DOHH2 (cell line): Measurements from ENCODE around the gene ABCA3.

Source experiments
- EZH2phosphoT487 ChIP-seq: fragments of 200-600 bp; sonication (generic); IDR thresholded peaks from 2 replicates; pipeline ENCODE4 v1.6.1; 2017; ENCODE audit warnings: borderline replicate concordance, mild to moderate bottlenecking, antibody characterized with exemption, low read length, moderate library complexity, mixed read lengths
- TF ChIP-seq, protein P1 (sequence below): fragments of 200-600 bp; sonication (generic); IDR thresholded peaks from one replicate; pipeline ENCODE4 v1.5.1; 2014; ENCODE audit warnings: antibody characterized with exemption, mild to moderate bottlenecking, low read depth, low read length; ENCODE audit not compliant: poor library complexity, severe bottlenecking

DNA sequence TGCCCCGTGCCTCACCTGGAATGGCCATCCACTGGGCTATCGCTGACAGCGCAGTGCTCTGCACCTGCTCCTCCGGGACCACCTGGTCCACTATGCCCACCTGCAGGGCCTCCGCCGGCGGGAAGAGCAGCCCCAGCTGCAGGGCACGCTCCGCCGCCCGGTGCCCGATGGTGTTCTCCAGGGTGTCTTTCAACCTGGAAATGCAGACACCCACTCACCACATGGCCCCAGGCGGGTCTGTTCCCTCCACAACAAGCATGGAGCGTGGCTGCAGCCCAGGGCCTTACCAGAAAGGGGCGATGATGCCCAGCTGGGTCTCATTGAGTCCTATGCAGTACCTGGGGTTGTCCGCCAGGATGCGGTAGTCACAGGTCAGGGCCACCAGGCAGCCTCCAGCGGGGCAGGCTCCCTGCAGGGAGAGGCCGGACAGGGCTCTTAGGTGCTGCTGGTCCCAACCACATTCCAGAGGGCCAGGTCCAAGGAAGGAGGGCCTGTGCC, 97.4 kb downstream of the ABCA3 start:
- TF ChIP-seq, protein P1, sequence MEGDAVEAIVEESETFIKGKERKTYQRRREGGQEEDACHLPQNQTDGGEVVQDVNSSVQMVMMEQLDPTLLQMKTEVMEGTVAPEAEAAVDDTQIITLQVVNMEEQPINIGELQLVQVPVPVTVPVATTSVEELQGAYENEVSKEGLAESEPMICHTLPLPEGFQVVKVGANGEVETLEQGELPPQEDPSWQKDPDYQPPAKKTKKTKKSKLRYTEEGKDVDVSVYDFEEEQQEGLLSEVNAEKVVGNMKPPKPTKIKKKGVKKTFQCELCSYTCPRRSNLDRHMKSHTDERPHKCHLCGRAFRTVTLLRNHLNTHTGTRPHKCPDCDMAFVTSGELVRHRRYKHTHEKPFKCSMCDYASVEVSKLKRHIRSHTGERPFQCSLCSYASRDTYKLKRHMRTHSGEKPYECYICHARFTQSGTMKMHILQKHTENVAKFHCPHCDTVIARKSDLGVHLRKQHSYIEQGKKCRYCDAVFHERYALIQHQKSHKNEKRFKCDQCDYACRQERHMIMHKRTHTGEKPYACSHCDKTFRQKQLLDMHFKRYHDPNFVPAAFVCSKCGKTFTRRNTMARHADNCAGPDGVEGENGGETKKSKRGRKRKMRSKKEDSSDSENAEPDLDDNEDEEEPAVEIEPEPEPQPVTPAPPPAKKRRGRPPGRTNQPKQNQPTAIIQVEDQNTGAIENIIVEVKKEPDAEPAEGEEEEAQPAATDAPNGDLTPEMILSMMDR: no peak
- TF ChIP-seq EZH2phosphoT487: no peak
